Measurements from ENCODE around the gene ARGLU1.

ARGLU1 gene

GRCh38 chr13:106492588-106493475 is 75.1 kb downstream of the ARGLU1 start:
- TF ChIP-seq CTCF (IDR thresholded peaks at IDR 0.05), result no peak
- Histone ChIP-seq H3K4me1 (ENCODE audit: control insufficient read depth in 1 of 2, insufficient read depth in 1 of 2, low read depth in 1 of 2, low read length in 1 of 2) (peaks cover 35 to 44% of the 10 kb centered on the region in 2 experiments), H3K27me3 (peaks cover 54% of the 10 kb centered on the region), H3K4me3 (ENCODE audit: low read depth in 1 of 2, low read length in 1 of 2) (no peak overlapping the region), H3K36me3 (no peaks in the 10 kb centered on the region), H3K27ac (peak overlapping the region; percentile 36), H3K9me3 (no peaks in the 10 kb centered on the region)

DNA sequence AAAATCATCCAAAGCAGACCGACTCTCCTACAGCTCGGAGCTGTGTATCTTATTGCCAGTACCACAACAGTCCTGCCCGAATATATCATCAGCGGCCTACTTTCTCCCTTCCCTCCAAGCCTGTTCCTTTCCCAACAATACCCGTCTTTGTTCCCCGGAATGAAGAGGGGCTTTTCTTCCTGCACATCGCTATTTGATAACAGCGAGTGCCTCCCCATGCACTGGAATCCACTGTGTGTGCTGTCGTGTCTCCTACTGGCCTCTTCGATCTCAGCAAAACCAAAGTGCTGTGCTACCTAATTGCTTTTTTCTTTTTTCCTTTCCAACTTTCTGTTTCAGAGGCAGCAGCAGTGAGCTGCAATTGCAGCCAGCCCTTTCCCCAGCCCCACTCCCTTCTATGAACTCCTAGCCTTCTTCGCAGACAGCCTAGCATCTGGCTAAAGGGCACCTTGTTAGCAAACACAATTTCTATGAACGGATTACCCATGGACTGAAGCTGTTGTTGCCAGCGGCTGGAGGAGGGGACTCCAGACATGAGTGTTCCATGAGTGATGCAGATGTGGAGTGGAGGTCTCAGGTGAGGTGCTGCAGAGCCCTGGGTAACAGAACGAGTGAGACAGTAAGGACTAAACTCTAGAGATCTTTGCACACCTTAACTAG is 75.9 kb downstream of the ARGLU1 start:
- no peak for TF ChIP-seq CTCF (IDR thresholded peaks at IDR 0.05)
- no peaks in the 10 kb centered on the region for H3K36me3 ChIP-seq

More for the DNA sequence above, 75.9 kb downstream of the ARGLU1 start:
- H3K27me3 ChIP-seq, result peaks cover 59% of the 10 kb centered on the region
- H3K27ac ChIP-seq, result no peak overlapping the region
- H3K9me3 ChIP-seq, result no peaks in the 10 kb centered on the region
- H3K4me3 ChIP-seq (ENCODE audit: low read depth in 1 of 2, low read length in 1 of 2), result no peak overlapping the region
- peaks cover 32 to 41% of the 10 kb centered on the region in 2 experiments for H3K4me1 ChIP-seq (ENCODE audit: control insufficient read depth in 1 of 2, insufficient read depth in 1 of 2, low read depth in 1 of 2, low read length in 1 of 2)

Measured in neutrophil (primary cell).